OCI-LY1 (cell line): ENCODE data around the gene B4GALT4.

ENCODE experiments used
- H2AFZ ChIP-seq: fragments of 200-600 bp; sonication (generic), shearing (Covaris generic); 2 replicates; pipeline ENCODE4 v1.6.0; 2014; ENCODE audit warnings: antibody characterized with exemption, mild to moderate bottlenecking, low read length
- H3F3A ChIP-seq: fragments of 200-600 bp; sonication (generic), shearing (Covaris generic); 2 replicates; pipeline ENCODE4 v1.6.0; 2014; ENCODE audit warnings: mild to moderate bottlenecking, antibody characterized with exemption, low read length, moderate library complexity; ENCODE audit not compliant: insufficient read depth
- H3K27ac ChIP-seq: fragments of 200-600 bp; sonication (generic); 2 replicates; pipeline ENCODE4 v1.5.1; 2014; ENCODE audit warnings: low read length, mixed run types, mild to moderate bottlenecking, low read depth; ENCODE audit not compliant: poor library complexity, severe bottlenecking
- H3K27me3 ChIP-seq: fragments of 200-600 bp; sonication (generic); 2 replicates; pipeline ENCODE4 v1.6.0; 2014; ENCODE audit warnings: antibody characterized with exemption, mild to moderate bottlenecking, low read length, moderate library complexity; ENCODE audit not compliant: insufficient read depth
- H3K36me3 ChIP-seq: fragments of 200-600 bp; sonication (generic); 2 replicates; pipeline ENCODE4 v1.6.1; 2014; ENCODE audit warnings: mild to moderate bottlenecking, antibody characterized with exemption, low read length, moderate library complexity, mixed read lengths; ENCODE audit not compliant: insufficient read depth
- H3K4me1 ChIP-seq: fragments of 200-600 bp; sonication (generic); 2 replicates; pipeline ENCODE4 v1.5.1; 2014; ENCODE audit warnings: mild to moderate bottlenecking, low read length, moderate library complexity; ENCODE audit not compliant: insufficient read depth, severe bottlenecking
- H3K4me2 ChIP-seq: fragments of 200-600 bp; sonication (generic), shearing (Covaris generic); 2 replicates; pipeline ENCODE4 v1.6.1; 2014; ENCODE audit warnings: low read length
- H3K4me3 ChIP-seq: fragments of 200-600 bp; sonication (generic); 2 replicates; pipeline ENCODE4 v1.5.1; 2014; ENCODE audit warnings: low read length, low read depth, mild to moderate bottlenecking, mixed read lengths; ENCODE audit not compliant: poor library complexity, severe bottlenecking
- H3K79me2 ChIP-seq: fragments of 200-600 bp; shearing (Covaris generic); 2 replicates; pipeline ENCODE4 v1.6.1; 2016; ENCODE audit warnings: mixed run types, low read length, mixed read lengths; ENCODE audit not compliant: insufficient read depth
- H3K9ac ChIP-seq: fragments of 200-600 bp; sonication (generic), shearing (Covaris generic); 2 replicates; pipeline ENCODE4 v1.6.1; 2014; ENCODE audit warnings: mild to moderate bottlenecking, low read length, mixed read lengths
- H3K9me2 ChIP-seq: fragments of 200-600 bp; sonication (generic), shearing (Covaris generic); 2 replicates; pipeline ENCODE4 v1.6.1; 2014; ENCODE audit warnings: low read depth, mild to moderate bottlenecking, low read length, mixed read lengths
- H3K9me3 ChIP-seq: fragments of 200-600 bp; shearing (Covaris generic); 2 replicates; pipeline ENCODE4 v1.6.1; 2014; ENCODE audit warnings: low read length, mixed read lengths
- H4K20me1 ChIP-seq: fragments of 200-600 bp; sonication (generic), shearing (Covaris generic); 2 replicates; pipeline ENCODE4 v1.6.0; 2016; ENCODE audit warnings: mild to moderate bottlenecking, low read length; ENCODE audit not compliant: insufficient read depth
- EZH2 ChIP-seq: fragments of 200-600 bp; sonication (generic), shearing (Covaris generic); IDR thresholded peaks from 2 replicates; pipeline ENCODE4 v1.8.0; 2017; ENCODE audit warnings: borderline replicate concordance, mixed run types, mild to moderate bottlenecking, antibody characterized with exemption, low read length, moderate library complexity, mixed read lengths
- TF ChIP-seq, protein P1 (sequence below): fragments of 200-600 bp; sonication (generic), shearing (Covaris generic); IDR thresholded peaks from 2 replicates; pipeline ENCODE4 v1.5.1; 2017; ENCODE audit warnings: mild to moderate bottlenecking, antibody characterized with exemption, low read length, moderate library complexity, mixed read lengths

The B4GALT4 gene, protein sequence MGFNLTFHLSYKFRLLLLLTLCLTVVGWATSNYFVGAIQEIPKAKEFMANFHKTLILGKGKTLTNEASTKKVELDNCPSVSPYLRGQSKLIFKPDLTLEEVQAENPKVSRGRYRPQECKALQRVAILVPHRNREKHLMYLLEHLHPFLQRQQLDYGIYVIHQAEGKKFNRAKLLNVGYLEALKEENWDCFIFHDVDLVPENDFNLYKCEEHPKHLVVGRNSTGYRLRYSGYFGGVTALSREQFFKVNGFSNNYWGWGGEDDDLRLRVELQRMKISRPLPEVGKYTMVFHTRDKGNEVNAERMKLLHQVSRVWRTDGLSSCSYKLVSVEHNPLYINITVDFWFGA

DNA sequence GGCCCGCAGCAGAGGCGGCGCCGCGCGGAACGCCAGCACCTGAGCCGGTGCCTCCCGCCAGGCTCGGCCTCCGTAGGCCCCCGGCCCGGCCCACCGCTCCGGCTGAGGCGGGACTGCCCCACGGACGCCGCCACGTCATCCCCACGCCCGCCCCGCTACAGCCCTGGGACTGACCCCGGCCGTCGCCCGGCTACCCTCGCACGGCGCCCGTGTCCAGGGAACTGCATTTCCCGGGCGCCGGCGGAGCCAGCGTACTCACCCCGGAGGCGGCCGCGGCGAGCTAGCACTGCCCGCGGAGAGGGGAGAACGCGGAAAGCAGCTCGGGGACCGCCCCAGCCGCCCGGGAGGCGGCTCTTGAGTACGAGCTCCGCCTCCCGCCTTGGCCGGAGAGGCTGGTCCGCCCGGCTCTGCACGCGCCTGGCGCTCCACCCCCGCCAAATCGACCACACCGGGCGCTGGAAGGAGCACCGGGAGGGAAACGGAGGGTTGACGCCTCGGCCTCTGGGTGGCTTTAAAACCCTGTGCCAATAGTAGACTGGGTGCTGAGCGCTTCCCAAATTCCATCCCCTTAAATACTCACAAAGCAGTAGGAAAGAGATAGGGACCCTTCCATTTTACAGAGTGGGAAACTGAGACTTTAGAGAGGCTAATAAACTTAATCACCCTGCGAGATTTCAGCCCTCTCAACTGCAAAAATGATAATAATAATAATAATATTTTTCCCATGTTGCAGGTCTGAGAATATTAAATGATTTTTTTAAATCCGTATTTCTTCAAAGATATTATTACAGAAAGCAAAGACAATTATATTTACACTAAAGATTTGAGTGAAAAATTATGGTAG lies at the start of gene B4GALT4:
Gene B4GALT4, minus strand, starts transcription at position 288 of the 844 bp plus-strand sequence. CDS start 10,779 bp downstream, outside the sequence.
- Histone ChIP-seq H3F3A (no peaks in the 10 kb centered on the region), H3K27me3 (no peaks in the 10 kb centered on the region), H2AFZ (peak within 1 kb of the TSS; percentile 68; the same call in 1 of the 2 replicates), H3K79me2 (peaks cover 11% of the 10 kb centered on the region), H4K20me1 (no peaks in the 10 kb centered on the region), H3K9me2 (no peaks in the 10 kb centered on the region), H3K36me3 (peaks cover 4% of the 10 kb centered on the region; the same call in 1 of the 2 replicates), H3K4me2 (peak within 1 kb of the TSS; percentile 86), H3K9me3 (no peaks in the 10 kb centered on the region), H3K4me3 (peak within 1 kb of the TSS; percentile 84), H3K9ac (peak within 1 kb of the TSS; percentile 72), H3K27ac (no peak within 1 kb of the TSS), H3K4me1 (peaks cover 19% of the 10 kb centered on the region)
- TF ChIP-seq, protein P1, sequence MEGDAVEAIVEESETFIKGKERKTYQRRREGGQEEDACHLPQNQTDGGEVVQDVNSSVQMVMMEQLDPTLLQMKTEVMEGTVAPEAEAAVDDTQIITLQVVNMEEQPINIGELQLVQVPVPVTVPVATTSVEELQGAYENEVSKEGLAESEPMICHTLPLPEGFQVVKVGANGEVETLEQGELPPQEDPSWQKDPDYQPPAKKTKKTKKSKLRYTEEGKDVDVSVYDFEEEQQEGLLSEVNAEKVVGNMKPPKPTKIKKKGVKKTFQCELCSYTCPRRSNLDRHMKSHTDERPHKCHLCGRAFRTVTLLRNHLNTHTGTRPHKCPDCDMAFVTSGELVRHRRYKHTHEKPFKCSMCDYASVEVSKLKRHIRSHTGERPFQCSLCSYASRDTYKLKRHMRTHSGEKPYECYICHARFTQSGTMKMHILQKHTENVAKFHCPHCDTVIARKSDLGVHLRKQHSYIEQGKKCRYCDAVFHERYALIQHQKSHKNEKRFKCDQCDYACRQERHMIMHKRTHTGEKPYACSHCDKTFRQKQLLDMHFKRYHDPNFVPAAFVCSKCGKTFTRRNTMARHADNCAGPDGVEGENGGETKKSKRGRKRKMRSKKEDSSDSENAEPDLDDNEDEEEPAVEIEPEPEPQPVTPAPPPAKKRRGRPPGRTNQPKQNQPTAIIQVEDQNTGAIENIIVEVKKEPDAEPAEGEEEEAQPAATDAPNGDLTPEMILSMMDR = no peak
- no peak for TF ChIP-seq EZH2

DNA sequence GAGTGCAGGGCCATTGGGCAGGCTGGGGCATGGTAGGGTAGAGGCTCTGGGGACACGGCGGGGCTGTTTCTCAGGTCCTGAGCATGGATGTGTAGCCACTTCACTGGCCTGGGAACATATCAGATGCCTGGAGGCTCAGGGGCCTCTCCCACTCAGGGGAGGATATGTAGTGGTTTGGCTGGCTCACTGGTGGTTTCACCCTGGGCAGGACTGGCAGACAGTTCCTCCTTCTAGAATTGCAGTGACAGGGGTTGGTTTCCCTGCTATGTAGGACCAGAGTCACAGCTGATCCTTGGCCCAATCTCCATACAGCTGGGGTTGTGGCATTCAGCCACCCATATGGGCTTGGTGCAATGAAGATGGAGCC lies 48.7 kb upstream of the B4GALT4 start:
- Histone ChIP-seq H3K9ac (no peak overlapping the region), H3K4me2 (no peak overlapping the region), H3K9me2 (no peaks in the 10 kb centered on the region), H3K27ac (no peak overlapping the region), H3K4me1 (peaks cover 15% of the 10 kb centered on the region), H3K27me3 (no peaks in the 10 kb centered on the region), H3K36me3 (no peaks in the 10 kb centered on the region), H3F3A (no peaks in the 10 kb centered on the region), H3K79me2 (no peaks in the 10 kb centered on the region), H4K20me1 (no peaks in the 10 kb centered on the region), H3K4me3 (no peak overlapping the region), H2AFZ (no peak overlapping the region), H3K9me3 (0 out of 2 replicates have a peak, but pooled peaks cover 5% of the 10 kb centered on the region)
- TF ChIP-seq EZH2 = no peak
- TF ChIP-seq, protein P1 = no peak

DNA sequence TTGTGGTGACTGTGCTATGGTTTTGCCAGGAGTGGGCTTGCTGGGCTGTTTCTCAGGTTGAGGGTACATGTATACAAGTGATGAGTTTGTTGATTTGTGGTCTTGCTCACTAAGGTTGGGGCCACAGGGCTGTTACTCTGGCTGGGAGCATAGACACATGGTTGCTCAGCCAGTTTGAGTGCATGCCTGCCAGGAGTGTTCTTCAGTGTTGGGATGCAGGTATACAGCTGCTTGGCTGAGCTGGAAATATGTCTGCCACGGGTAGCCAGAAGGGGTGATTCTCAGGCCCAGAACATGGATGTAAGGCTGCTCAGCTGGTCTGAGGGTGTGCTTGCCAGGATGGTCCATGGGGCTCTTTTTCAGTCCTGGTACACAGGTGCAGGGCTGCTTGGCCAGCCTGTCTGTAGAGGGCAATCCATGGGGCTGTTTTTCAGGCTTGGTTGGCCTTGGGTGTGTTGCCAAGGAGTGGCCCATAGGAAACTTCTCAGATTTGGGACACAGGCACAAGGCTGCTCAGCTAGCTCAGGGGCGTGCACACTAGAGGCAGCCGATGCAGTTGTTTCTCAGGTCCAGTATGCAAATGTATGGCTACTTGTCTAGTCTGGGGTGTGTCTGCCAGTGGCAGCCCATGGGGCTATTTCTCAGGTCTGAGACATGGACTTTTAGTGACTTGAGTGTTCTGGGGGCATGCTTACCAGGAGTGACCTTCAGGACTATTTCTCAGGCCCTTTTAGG lies 48.2 kb upstream of the B4GALT4 start:
- H3K36me3 ChIP-seq = no peaks in the 10 kb centered on the region
- H3K4me1 ChIP-seq = peaks cover 9% of the 10 kb centered on the region
- no peak overlapping the region for H3K4me3 ChIP-seq
- no peak overlapping the region for H3K4me2 ChIP-seq
- H3K27ac ChIP-seq = no peak overlapping the region
- no peaks in the 10 kb centered on the region for H3K9me2 ChIP-seq
- H3K9me3 ChIP-seq = 0 out of 2 replicates have a peak, but pooled peaks cover 5% of the 10 kb centered on the region
- no peak overlapping the region for H2AFZ ChIP-seq
- H3F3A ChIP-seq = no peaks in the 10 kb centered on the region
- no peak overlapping the region for H3K9ac ChIP-seq
- H4K20me1 ChIP-seq = no peaks in the 10 kb centered on the region
- TF ChIP-seq EZH2 = no peak
- TF ChIP-seq, protein P1 = no peak
- no peaks in the 10 kb centered on the region for H3K79me2 ChIP-seq
- no peaks in the 10 kb centered on the region for H3K27me3 ChIP-seq
